ENCODE data around the gene ANXA9.

ANXA9 gene

DNA sequence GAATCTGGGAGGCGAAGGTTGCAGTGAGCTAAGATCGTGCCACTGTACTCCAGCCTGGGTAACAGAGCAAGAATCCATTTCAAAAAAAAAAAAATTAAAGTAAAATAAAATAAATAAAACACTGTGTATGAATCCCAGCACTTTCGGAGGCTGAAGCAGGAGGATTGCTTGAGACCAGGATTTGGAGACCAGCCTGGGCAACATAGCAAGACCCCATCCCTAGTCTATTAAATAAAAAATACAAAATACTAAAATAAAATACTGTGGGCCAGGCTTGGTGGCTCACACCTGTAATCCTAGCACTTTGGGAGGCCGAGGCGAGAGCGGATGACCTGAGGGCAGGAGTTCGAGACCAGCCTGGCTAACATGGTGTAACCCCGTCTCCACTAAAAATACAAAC, 50.1 kb downstream of the ANXA9 start:
- peaks cover 27 to 35% of the 10 kb centered on the region in 2 donors for H3K36me3 Mint-ChIP-seq
- H3K9me3 Mint-ChIP-seq = no peaks in the 10 kb centered on the region
- peaks cover 0 to 1% of the 10 kb centered on the region in 2 donors for H3K4me1 Mint-ChIP-seq

DNA sequence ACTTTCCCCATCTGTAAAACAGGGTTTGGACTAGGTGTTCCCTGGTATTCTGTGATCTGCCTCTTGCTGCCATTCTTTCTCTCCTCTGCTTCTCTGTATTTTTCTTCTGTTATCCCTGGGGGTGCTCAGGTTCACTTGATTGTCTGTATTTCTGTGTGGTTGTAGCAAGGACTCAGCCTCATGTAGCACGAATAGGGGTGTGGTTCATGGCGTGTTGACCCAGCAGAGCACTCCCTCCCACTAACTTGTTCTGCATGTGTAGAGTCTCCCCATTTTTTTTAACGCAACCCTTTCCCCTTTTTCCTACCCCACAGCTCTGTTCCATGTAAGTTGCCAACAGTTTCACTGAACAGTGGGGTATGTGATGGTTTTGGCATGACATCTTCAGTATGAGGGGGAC, 53.1 kb downstream of the ANXA9 start:
- ATAC-seq (replicated peaks) = no peak
- Mint-ChIP-seq H3K4me1 (peaks cover 0 to 1% of the 10 kb centered on the region in 2 donors), H3K27me3 (no peaks in the 10 kb centered on the region), H3K36me3 (peaks cover 19 to 40% of the 10 kb centered on the region in 2 donors), H3K9me3 (no peaks in the 10 kb centered on the region), H3K27ac (no peak overlapping the region), H3K4me3 (no peak overlapping the region)
- no peak for DNase-seq

More for the DNA sequence above, 50.1 kb downstream of the ANXA9 start:
- Mint-ChIP-seq H3K27ac (no peak overlapping the region), H3K4me3 (no peak overlapping the region), H3K27me3 (no peaks in the 10 kb centered on the region)
- ATAC-seq (replicated peaks) = no peak
- no peak for DNase-seq

DNA sequence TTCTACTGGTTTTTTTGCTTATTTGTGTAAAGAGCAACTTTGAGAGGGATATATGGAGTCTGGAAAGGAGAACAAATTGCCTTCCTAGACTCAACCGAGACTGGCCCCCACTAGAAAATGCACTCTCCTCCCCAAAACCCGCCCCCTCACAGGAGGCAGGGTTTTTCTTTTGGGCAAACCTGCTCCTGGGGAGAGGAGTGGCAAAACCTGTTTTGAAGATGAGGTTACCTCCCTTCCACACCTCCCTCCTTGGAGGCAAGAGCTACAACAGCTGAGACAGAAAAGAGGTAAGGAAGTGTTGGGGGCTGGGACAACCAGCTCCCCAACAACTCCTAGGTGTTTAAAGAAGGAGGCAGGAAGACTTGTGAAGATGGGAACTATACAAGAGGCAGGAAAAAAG, 54.3 kb downstream of the ANXA9 start, which contains the start of gene BNIPL:
Gene BNIPL, plus strand, starts transcription at position 231 of the 400 bp plus-strand sequence. Its CDS starts 140 bp downstream, at position 371.
- no peak within 1 kb of the TSS for H3K4me3 Mint-ChIP-seq
- ATAC-seq (replicated peaks) = no peak
- H3K36me3 Mint-ChIP-seq = peaks cover 15 to 33% of the 10 kb centered on the region in 2 donors
- no peak for DNase-seq
- H3K9me3 Mint-ChIP-seq = no peaks in the 10 kb centered on the region
- no peaks in the 10 kb centered on the region for H3K27me3 Mint-ChIP-seq
- peak within 1 kb of the TSS; percentile 4 for H3K27ac Mint-ChIP-seq
- H3K4me1 Mint-ChIP-seq = no peaks in the 10 kb centered on the region

DNA sequence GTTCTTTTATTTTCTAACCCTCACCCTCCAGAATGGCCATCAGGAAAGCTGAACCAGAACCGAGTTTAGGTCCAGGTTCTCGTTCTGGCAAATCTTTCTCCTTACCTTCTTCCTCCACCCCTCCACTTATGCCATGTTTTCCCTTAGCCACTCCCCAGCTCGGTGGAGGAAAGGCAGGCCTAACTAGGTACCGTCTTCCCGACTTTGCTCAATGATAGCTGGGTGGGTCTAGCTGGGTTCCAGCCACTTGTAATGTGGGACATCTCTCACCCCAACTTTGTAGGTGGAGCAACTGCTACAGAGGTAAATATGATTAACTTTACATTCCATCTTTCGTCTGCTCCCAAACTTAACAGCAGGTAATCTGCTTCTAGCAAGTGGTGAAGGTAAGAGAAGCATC, 54.9 kb downstream of the ANXA9 start:
- H3K4me1 Mint-ChIP-seq = no peaks in the 10 kb centered on the region
- DNase-seq (no peak), ATAC-seq (replicated peaks) (no peak)
- H3K9me3 Mint-ChIP-seq = no peaks in the 10 kb centered on the region
- no peak overlapping the region for H3K4me3 Mint-ChIP-seq
- no peak overlapping the region for H3K27ac Mint-ChIP-seq
- H3K27me3 Mint-ChIP-seq = no peaks in the 10 kb centered on the region
- H3K36me3 Mint-ChIP-seq = peaks cover 15 to 31% of the 10 kb centered on the region in 2 donors

DNA sequence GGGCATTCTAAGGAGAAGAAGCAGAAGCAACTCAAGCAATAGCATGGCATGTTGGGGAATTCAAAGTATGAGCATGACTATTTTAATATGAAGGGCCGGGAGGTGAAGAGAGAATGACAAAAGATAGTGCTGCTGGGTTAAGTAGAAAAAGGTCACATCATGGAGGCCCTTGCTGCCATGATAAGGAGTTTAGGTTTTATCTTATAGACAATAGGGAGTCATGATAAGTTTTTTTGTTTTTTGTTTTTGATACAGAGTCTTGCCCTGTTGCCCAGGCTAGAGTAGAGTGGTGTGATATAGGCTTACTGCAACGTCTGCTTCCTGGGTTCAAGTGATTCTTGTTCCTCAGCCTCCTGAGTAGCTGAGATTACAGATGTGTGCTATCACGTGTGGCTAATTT, 57.4 kb downstream of the ANXA9 start:
- H3K36me3 Mint-ChIP-seq = peaks cover 16 to 31% of the 10 kb centered on the region in 2 donors
- ATAC-seq (replicated peaks) = no peak
- H3K27ac Mint-ChIP-seq = no peak overlapping the region
- H3K27me3 Mint-ChIP-seq = no peaks in the 10 kb centered on the region
- H3K4me3 Mint-ChIP-seq = no peak overlapping the region
- H3K4me1 Mint-ChIP-seq = no peaks in the 10 kb centered on the region
- H3K9me3 Mint-ChIP-seq = no peaks in the 10 kb centered on the region
- no peak for DNase-seq

DNA sequence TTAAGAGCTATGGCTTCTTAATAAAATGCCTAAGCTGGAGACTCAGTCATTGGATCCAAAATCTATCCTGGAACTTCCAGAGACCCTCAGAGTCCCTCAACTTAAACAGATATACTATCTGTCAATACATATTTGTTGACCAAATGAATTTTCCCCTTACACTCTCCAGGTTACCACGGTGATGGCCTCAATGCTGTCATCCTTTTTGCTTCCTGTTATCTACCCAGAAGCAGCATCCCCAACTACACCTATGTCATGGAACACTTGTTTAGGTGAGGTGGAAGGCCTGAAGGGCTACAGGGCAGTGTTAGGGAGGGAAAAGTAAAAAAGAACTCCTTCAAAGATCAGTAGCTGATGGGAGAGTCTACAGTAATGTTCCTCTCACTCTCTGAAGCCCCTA, 61.1 kb downstream of the ANXA9 start:
- Mint-ChIP-seq H3K27ac (no peak overlapping the region), H3K4me3 (no peak overlapping the region), H3K36me3 (peaks cover 7 to 17% of the 10 kb centered on the region in 2 donors), H3K9me3 (no peaks in the 10 kb centered on the region), H3K27me3 (no peaks in the 10 kb centered on the region), H3K4me1 (peaks cover 9 to 16% of the 10 kb centered on the region in 2 donors)
- DNase-seq = no peak
- ATAC-seq (replicated peaks) = no peak

Measured in stimulated activated naive B cell treated with anti-CD40 and anti-IgM and Interleukin-4, amounts not matched to agents 10 μg/mL and 1 μg/mL and 100 μg/mL, for 72 hours (primary cell).